ENCODE data around the gene CACNB1.
"Not testable (repeated sequence)": the region's sequence is repeated elsewhere in the genome, so short reads cannot be mapped to it uniquely, and the experiment has no call there.

Gene CACNB1

DNA sequence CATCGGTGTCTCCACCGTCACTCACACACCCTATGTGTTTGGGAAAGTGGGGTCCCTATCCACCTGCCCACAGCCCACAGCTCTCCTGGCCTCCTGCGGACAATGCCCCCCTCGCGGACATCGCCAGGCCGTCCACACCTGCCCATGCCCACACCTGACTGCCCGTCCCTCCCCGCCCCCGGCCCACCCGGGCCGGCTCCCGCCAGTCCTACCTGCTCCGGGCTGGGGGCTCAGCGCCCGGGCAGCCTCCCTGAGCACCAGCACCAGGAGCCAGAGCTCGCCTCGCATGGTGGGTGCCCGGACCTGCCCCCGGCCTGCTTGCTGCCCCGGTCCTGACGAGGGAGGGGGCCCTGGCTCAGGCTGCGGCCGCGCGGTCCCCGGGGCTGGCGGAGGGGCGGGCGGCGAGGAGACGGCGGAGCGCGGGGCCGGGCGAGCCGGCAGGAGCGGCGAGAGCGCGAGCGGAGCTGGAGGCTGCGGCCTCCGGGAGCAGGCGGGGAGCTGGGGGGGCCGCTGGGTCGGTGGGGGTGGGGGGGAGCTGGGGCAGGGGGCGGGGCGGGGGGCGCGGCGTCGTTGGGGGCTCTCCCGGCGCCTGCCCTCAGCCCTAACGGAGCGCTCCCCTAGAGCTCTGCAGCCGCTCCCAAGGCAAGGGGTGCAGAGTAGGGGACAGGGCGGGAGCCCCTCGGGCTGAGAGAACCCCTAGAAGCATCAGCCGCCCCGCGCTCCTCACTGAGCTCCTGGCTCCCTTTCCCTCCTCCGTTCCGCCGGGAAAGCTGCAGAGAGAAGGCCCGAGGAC lies 46.1 kb downstream of the CACNB1 start, which contains the start of gene PLXDC1:
TSS of gene PLXDC1 (minus strand) at position 488 of the 793 bp plus-strand sequence. CDS start at position 288, 200 bp downstream.
- no peak for DNase-seq (ENCODE audit: low spot score)

DNA sequence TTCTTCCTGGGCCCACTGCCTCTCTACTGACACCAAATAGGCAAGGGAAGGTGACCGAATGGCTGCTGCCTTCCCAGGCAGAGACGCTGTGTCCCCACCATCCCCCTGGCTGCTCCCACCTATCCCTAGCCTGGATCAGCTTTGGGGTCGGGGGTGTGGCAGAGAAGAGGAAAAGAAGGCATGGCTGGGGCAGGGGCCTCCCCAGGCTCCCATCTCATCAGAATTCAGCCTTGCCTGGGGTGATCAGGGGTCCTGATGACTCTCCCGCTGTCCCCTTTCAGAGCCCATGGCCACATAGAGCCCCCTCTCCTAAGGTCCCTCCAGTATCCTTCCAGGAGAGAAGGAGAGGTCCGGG lies 46.7 kb downstream of the CACNB1 start:
- DNase-seq (ENCODE audit: low spot score), result no peak

DNA sequence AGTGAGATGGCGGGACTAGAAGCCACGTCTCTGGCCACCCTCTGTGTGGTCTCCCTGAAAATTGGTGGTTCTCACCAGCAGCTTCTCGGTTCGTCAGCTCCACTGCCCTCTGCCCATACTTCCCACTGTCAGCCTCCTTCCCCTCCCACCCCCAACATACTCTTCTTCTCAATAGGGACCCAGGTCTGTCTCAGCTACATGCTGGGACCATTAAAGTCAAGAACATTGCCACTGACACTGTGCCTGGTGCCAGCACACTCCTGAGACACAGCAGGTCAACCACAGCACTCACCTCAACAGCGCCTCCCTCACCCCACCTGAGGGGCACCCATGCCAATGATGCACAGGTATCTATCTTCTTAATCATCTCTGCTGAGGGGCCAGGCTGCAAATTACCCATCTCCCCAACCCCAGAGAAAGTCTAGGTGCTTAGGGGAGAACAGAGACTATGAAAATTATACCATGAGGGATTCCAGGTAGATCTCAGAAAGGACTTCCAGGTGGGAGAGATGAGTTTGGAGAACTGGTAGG lies 47.3 kb downstream of the CACNB1 start:
- no peak for DNase-seq (ENCODE audit: low spot score)

DNA sequence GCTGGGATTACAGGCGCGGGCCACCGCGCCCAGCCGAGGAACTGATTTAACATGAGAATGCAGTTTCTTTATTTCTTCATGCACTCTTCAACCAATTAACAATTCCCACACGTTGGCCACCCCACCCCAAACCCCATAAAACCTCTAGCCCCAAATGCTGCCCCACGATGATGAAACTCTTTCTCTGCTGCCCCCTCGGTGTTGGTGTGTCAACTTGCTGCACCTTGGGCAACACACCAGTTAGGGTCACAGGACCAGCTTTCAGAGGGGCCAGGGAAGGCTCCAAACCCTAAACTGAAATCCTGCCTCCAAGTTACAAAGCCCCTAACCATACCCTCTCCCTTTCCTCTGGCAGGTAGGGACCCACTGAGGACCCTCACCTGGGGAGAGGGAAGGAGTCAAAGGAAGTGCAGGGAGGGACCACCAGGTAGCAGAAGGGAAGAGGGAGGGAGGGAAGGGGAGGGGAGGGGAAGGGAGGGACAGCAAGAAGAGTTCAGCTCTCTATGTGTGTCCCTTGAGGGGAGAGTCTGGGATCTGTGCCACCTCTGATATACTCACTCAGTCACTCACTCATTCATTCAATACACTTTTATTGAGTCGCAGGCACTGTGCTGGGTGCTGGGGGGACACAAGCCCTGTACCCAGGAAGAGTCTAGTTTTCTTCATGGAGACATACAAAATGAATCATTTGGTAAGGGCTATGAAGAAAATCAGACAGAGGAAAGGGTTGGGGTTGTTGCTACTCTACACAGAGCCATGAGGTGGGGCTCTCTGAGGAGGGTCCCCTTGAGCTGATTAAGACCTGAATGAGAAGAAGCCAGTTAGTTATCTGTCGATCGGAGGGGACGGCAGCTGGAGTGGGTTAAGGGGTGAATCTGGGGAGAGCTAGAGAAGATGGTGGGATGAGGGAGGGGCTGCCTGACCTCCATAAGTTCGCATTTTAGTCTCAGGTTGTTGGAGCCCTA lies 50.0 kb downstream of the CACNB1 start:
- DNase-seq (ENCODE audit: low spot score), result no peak

DNA sequence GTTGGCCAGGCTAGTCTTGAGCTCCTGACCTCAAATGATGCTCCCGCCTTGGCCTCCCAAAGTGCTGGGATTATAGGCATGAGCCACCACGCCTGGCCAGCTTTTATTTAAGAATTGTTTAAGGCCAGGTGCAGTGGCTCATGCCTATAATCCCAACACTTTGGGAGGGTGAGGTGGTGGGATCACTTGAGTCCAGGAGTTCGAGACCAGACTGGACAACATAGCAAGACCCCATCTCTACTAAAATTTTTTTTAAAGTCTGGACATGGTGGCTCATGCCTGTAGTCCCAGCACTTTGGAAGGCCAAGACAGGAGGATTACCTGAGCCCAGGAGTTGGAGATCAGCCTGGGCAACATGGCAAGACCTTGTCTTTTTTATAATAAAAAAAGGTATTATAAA lies 51.2 kb downstream of the CACNB1 start:
- no peak for DNase-seq (ENCODE audit: low spot score)

DNA sequence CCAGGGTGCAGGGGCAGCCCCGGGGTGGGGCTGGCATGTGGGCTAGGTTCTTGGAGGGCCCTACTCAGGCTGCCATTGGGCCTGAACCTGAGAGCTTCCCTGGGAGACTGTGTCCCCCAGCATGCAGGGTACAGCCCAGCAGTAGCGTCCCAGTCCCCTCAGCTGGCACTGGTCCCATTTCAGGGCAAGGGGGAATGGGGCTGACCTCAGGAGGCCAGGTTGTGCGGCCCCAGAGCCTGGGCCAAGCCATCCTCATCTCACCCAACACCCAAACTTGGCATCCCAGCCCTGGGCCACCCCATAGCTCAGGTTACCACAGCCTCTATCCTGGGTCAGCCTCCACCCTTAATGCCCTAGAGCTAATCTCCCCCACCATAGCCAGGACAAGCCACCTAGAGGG lies 52.3 kb downstream of the CACNB1 start:
- DNase-seq (ENCODE audit: low spot score), result no peak

DNA sequence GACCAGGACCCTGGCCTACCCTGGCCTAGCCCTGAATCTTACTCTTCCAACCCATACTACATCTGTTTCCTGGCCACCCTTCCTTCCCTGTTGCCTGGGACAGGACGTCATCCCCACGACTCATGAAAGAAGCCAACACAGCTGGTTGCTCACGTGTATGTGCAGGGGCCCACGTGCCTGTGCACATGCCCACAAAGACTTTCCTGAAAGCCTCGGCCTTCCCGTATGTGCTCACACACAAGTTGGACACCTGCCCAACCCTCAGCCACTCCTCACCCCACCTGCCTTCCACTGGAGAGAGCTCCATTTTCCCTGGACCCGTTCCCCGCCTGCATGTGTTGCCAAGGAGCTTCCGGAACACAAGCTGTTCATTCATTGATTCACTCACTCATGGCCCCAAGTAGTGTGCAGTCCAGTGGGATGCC lies 53.0 kb downstream of the CACNB1 start:
- no peak for DNase-seq (ENCODE audit: low spot score)

DNA sequence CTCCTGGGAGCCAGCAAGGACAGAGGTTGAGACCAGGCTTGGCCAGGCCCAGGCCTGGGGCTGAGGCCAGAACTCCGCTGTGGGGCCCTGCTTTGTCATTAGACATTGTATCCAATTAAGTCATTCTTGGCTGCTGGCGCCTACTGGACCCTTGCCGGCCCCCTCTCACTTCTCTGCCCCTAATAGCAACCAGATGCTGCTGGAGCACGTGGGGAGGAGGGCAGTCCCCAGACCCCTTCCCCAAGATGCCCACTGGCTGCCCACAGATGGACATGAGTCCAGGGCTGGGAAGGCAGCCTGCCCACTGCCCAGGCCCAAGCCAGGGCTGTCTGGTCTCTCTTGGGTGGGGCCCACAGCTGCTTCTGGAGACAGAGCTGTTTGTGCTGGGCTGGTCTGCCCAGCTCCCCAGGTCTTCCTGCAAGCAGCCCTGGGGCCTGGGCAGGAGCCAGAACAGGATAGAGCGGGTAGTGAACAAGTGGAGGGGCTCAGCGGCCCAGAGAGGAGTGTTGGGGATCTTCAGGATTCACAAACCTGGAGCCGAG lies 53.8 kb downstream of the CACNB1 start:
- DNase-seq (ENCODE audit: low spot score), result no peak

DNA sequence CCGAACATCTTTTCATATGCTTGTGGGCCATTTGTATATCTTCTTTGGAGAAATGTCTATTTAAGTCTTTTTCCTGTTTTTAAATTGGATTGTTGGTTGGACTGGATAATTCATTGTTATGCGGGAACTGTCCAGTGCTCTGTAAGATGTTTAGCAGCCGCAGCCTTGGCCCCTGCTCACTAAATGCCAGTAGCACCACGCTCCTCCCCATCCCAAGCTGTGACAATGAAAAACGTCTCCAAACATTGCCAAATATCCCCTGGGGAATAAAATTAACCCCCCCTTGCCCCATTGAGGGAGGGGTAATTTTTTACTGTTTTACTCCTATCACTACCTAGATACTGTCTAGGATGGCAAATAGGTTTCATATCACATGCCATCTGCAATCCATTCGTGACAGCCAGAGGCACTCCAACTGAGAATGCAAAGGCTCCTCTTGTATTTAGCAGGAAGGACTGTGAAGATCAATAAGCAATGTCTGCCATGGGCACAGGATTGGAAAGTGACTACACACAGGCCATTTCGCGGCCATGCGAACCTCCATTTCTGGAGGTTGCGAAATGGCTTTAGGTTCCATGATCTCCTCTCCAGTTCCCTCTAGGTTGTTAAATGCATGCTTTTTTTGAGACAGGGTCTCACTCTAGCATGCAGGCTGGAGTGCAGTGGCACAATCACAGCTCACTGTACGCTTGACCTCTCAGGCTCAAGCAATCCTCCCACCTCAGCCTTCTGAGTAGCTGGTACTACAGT lies 55.4 kb downstream of the CACNB1 start:
- no peak for DNase-seq (ENCODE audit: low spot score)

DNA sequence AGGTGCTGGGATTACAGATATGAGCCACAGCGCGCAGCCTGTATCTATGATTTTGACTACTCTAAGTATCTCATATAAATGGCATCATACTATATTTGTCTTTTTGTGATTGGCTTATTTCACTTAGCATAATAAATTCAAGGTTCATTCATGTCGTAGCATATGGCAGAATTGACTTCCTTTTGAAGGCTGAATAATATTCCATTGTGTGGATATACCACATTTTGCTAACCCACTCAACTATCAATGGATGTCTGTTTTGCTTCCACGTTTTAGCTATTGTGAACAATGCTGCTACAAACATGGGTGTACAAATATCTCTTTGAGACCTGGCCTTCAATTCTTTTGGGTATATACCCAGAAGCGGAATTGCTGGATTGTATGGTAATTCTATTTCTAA lies 56.2 kb downstream of the CACNB1 start:
- DNase-seq (ENCODE audit: low spot score), result no peak

DNA sequence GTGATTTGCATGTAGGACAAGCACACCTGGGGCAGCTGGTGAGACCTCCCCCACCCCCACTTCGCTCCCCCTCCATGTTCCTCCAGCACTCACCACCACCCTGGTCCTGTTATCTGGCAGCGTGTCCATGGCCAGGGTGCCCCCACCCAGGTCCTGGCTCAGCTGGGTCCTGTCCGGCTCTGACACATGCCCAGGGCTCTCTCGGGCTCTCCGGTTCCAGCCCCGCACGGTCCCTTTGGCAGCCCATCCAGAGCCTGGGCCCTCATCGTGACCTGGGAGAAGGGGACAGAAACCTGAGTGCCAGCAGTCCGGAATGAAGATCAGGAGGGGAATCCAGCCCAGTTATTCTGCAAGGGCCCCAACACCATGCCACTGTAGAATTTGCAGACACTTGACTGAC lies 57.9 kb downstream of the CACNB1 start:
- no peak for DNase-seq (ENCODE audit: low spot score)

DNA sequence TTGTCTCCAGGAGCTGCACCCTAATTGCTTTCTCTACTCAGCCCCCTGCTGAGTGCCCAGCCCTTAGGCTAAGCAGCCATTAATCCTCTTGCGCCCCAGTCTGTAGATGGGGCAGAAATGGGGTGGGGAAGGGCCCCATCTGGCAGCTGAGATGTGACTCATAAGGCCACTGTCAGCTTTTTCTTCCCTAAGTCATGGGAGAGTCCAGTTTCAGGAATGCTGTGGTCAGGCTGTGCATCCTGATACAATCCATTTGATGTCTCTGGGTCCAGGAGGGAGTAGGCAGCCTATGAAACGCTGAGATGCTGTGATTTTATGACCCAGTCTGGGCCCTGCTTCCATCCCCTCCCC lies 58.3 kb downstream of the CACNB1 start:
- DNase-seq (ENCODE audit: low spot score), result peak; percentile 97

DNA sequence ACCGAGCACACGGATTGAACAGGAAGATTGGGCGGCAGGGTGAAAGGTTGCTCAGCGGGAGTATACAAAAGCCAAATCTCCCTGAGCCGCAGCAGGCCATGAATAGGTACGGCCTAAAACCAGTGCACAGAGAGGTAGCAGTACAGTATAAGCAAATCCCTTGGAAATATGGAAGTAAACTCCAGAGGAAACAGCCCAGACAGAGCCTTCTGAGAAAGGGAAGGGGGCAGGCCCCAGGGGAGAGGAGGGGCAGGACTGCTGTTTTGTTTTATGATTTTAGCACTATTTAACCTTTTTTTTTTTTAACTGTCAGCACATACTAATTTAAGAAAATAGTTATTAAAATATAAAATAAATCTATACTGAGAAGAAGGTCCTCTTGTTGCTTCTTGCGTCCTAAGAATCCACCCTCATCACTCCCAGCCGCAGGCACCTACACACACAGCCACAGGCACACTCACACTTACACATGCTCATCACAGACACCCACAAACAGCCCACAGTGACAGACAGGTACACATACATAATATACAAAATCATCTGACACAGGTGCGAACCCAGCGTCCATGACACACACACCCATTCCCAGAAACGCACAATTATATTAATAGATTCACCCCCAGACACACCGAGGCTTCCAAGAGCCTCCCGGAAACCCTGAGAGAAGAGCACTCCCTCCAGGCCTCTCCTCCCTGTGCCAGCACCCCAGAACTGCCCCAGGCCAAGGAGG lies 58.9 kb downstream of the CACNB1 start:
- no peak for DNase-seq (ENCODE audit: low spot score)

DNA sequence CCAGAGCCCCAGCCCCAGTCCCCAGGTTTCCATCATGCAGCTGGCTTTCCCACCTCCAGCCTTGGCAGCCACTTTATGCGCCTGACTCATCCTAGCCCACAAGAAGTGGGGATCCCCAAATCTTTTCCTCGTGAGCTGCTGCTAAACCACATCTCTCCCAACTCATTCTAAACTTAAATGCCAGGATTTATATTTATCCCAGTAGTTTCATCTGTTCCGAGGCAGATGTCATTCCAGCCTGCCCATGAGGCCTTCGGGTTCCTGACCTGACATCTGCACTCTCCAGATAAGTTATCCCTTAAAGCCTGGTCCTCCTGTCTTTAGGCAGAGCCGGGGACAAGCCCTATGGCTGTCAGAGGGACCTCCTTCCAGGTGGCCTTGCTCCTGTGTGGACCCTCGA lies 62.6 kb downstream of the CACNB1 start:
- DNase-seq (ENCODE audit: low spot score), result no peak

DNA sequence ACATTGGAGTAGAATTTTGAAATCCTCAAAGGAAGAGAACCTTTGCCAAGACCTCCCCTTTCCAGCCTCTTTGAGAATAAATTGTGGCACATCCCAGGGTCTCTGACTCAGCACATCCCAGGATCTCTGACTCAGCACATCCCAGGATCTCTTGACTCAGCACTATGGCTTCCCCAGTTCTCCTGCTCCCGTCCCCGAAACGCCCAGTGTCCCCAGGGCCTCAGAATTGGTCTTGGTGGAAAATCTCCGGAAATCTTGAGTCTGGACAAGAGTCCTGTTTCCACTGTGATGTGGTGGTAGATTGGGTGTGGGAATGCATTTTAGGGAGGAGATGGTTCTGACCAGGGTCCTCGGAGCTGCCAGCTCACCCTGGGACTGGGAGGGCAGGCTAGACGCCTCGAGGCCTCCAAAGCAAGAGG lies 65.3 kb downstream of the CACNB1 start:
- DNase-seq (ENCODE audit: low spot score), result peak; percentile 84

DNA sequence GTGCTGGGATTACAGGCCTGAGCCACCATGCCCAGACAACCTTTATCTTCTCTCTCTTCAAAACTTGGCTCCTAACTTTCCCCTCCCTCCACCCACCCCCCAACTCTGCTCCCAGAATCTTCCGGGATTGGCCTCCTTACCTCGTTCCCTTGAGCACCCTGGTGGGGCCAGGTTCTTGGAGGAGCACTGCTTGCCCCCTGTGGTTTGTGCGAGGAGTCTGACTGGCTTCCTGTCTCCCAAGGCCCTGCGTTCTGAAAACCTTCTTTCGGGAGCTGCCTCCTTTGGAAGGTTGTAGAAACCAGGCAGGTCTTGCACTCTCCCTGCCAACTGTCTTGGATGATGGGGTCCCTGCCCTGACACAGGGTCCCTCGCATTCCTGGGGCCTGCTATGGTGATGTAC lies 65.9 kb downstream of the CACNB1 start:
- DNase-seq (ENCODE audit: low spot score), result no peak

DNA sequence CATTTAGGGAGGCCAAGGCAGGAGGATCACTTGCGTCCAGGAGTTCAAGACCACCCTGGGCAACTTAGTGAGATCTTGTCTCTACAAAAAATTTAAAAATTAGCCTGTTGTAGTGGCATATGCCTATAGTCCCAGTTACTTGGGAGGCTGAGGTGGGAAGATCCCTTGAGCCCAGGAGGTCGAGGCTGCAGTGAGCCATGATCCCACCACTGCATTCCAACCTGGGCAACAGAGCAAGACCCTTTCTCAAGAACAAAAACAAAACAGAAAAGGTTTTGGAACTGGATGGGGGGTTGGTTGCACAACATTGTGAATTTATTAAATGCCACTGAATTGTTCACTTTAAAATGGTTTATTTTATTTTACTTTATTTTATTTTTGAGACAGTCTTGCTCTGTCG lies 67.3 kb downstream of the CACNB1 start:
- DNase-seq (ENCODE audit: low spot score), result no peak

DNA sequence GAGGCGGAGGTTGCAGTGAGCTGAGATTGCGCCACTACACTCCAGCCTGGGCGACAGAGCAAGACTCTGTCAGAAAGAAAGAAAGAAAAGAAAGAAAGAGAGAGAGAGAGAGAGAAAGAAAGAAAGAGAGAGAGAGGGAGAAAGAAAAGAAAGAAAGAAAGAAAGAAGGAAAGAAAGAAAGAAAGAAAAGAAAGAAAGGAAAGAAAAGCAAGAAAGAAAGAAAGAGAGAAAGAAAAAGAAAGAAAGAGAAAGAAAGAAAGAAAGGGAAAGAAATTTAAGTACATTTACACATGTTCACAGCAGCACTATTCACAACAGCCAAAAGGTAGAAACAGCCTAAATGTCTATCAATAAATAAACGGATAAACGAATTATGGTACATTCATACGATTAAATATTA lies 67.9 kb downstream of the CACNB1 start:
- DNase-seq (ENCODE audit: low spot score), result not testable (repeated sequence)

DNA sequence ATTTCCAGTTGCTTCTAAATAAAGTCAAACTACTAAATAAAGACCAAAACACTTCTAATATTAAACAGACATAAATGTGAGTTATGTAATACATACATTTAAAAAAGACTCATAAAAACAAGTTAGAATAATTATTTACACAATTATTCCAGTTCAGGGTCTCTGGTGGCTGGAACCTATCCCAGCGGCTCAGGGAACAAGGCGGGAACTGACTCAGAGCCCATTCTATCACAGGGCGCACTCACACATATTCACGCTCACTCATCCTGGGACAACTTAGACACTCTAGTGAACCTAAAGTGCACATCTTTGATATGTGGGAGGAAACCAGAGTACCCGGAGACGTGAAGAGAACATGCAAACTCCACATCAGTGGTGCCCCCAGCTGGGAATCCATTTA lies 71.0 kb downstream of the CACNB1 start:
- no peak for DNase-seq (ENCODE audit: low spot score)

DNA sequence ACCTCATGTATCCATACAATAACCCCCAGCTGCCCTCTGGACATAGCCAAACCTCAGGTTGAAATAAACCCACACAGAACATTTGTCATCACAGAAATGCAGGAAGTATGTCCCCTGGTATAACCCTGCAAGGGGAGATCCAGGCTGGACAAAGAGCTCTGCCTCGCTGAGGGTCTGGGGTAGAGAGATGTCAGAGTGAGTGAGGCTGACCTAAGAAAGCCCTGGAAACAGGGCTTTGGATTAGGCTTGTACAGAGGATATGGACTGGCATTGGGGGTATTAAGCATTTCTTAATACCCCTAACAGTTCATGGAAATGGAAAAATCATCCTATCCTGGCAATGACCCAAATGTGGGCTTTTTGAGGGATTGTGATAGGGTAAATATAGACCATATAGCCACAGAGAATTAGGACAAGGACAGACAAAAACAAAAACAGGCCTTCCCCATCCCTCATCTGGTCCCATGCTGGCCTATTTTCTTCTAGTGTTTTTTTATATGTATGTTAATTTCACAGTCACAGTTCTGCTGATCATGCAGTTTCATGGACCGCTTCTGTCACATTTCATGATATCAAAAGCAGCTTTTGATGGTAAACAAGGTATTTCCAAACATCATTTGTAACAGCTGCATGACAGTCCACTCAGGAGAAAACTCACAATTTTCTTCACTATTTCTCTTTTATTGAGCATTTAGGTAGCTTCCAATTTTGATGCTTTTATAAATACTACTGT lies 72.2 kb downstream of the CACNB1 start:
- no peak for DNase-seq (ENCODE audit: low spot score)

DNA sequence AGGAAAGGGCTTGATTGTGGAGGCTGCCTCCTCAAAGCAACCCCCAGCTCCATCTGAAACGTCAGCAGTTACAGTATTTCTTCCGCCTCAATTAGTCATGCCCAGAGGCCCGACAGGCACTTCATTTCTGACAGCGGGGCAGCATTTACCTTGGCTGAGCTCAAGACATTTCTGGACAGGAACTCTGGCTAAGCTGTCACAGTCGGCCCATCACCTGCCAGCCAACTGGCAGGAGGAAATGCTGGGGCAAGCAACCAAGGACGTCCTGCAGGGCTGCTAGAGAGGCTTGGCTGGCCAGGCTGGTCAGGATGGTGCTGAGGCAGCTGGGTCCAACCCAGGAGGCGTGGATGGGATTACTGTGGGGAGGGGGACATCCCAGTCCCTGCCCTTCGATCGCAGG lies 73.8 kb downstream of the CACNB1 start:
- no peak for DNase-seq (ENCODE audit: low spot score)

Data from hepatic stellate cell (primary cell).